Ecto neural progenitor cell (in vitro differentiated cells): ENCODE data around the gene ANKS3.

Experiments used
- DNase-seq: peaks from one replicate; pipeline ENCODE4 v3.0.0-alpha.2; 2018; ENCODE audit warnings: low spot score

ANKS3 gene

GRCh38 chr16:4695473-4696171 is 38.4 kb downstream of the ANKS3 start:
- DNase-seq = no peak

- DNase-seq = peak; percentile 49
Observed at GRCh38 chr16:4694642-4695451, 39.2 kb downstream of the ANKS3 start.

DNA sequence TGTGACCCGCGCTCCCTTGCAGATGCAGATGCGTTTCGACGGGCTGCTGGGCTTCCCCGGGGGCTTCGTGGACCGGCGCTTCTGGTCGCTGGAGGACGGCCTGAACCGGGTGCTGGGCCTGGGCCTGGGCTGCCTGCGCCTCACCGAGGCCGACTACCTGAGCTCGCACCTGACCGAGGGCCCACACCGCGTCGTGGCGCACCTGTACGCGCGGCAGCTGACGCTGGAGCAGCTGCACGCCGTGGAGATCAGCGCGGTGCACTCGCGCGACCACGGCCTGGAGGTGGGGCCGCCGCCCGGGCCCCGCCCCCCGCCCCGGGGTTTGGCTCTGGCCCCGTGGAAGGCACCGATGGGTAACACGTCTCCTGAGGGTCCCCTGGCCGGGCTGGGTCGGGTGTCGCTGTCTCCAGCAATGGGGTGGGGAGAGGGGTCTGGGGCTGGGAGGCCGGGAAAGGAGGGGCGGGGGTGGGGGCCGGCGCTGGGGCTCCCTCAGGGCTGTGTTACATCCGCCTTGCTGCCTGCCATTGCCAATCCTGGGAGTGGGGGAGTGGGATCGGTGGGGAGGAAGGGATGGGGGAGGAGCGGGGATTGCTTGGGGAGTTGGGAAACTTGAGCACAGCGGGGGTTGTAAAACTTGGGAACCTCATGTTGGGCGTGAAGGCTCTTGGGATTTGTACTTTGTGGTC is 40.0 kb downstream of the ANKS3 start:
- DNase-seq = no peak

GRCh38 chr16:4693296-4693955 is 40.6 kb downstream of the ANKS3 start, which contains the start of gene NUDT16L1:
TSS of gene NUDT16L1 (plus strand) at chr16:4693562. CDS start at chr16:4693727, 165 bp downstream.
- peak; percentile 98 for DNase-seq

GRCh38 chr16:4692460-4693295 is 41.4 kb downstream of the ANKS3 start:
- peak; percentile 47 for DNase-seq

- DNase-seq = no peak
Observed at GRCh38 chr16:4691666-4692412, 42.2 kb downstream of the ANKS3 start.

- peak; percentile 44 for DNase-seq
Observed at GRCh38 chr16:4690946-4691665, 43.0 kb downstream of the ANKS3 start.

DNA sequence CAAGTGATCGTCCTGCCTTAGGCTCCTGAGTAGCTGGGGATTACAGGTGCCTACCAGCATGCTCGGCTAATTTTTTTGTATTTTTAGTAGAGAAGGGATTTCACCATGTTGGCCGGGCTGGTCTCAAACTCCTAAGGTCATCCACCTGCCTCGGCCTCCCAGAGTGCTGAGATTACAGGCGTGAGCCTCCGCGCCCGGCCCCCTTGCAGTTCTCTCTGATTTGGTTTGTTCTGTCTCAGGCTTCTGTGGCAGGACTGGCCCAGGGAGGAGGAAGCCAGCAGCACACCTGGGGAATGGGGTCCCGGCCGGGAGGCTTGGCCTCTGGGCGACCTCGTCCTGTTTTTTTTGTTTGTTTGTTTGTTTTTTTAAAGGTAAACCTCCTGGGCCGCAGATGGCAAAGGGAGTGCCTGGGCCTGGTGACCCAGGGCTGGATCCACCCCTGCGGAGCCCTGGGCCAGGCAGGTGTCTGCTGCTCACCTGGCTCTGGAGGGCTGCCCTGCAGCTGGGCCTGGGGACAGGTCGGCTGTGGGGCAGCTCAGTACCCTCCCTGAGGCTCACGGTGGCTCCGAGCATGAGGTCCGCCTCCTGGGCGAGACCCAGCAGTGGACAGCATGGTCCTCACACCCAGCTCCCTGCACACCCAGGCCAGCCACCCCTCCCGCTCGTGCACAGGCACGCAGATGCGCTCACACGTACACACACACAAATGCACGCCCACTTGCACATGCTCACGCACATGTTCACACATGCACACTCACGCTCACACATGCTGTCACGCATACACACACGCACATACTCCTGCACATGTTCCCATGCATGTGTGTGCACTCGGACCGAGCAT is 44.0 kb downstream of the ANKS3 start:
- peak; percentile 39 for DNase-seq

DNA sequence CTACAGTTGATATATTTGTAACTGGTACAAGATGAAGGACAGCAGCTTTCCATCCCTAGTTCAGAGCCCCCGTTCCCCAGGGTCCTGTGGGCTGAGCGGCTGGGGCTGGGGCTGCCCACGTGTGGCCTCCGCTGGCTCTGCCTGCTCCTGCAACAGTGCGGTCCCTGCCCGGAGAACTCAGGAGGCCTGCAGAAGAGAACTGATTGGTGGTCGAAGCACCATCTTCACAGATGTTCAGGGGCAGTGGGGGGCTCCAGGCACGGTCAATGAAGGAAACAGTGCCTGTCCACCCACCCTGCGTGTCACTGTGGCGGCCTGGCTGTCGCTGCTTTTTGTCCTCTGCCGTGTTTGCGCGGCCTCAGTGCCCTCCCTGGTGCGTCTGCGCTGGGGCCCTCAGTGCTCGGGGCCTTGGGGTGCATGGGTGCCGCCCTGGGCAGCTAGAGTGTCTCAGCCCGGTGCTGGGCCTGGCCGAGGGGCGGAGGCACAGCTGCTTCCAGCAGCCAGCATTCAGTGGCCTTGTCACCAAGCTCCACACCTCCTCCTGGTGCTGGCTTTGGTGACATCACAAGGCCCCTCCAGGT is 44.9 kb downstream of the ANKS3 start:
- DNase-seq = no peak

- no peak for DNase-seq
Observed at GRCh38 chr16:4688674-4689045, 45.4 kb downstream of the ANKS3 start.

DNA sequence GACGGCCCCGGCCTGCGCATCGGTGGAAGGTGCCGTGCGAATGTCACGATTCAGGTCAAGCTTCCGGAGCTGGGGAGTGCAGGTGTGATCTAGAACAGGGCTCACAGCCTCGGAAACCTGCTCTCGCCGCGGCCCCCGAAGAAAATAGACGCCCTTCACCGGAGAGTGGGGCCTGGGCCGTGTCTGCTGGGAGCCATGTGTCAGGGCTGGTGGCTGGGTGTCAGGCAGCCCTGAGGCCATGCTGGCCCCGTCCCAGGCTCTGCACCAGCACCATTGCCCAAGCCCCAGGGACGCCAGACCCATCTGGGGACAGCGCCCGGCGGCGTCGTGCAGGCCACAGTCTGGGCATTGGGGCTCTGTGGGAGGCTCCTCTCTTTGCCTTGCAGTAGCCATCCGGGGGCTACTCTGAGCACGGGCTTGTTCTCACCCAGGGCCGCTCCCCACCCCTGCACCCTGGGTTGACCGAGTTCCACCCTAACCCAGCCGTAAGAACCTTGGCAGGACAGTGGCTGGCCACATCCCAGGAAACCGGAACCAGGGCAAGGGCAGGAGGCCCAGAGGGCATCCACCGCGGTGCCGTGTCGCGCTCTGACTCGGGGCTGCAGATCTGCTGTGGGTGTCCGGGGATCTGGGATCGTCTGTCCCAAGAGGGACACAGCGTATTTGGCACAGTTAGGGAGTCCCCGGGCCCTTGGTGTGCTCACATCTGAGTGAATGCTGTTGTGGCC is 46.0 kb downstream of the ANKS3 start:
- DNase-seq = no peak

GRCh38 chr16:4687416-4687815 is 46.7 kb downstream of the ANKS3 start:
- no peak for DNase-seq

DNA sequence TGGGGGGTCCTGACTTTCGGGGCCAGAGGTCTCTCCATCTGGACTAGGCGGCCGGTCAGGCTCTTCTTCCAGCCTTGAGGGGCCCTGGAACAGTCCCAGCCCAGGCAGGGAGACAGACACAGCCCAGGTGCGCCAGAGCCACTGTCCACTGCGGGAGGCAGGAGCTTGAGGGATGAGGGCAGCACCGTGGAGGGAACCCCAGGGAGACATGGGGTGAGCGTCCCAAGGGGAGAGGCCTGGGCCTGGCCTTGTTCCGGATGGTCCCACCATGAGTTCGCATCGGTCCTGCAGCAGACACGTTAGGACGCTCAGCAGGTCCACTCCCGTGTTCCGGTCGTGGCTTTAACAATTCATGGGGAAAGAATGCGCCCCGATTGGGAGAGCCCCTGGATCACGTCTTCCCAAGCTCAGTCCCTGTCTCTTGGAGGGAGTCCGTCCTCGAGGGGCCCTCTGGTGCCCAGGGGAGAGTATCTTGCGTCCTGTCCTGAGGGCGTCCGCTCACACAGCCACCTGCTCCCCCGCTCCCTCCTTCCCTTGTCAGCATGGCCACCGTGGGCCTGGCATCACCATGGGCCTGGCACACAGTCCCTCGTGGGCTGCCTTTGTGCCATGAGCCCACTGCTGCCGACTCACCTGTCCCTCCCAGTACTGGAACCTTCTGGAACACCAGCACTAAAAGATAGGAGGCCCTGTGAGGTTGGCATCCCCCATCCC is 47.4 kb downstream of the ANKS3 start:
- DNase-seq = no peak

- no peak for DNase-seq
Observed at GRCh38 chr16:4685776-4686496, 48.1 kb downstream of the ANKS3 start.

DNA sequence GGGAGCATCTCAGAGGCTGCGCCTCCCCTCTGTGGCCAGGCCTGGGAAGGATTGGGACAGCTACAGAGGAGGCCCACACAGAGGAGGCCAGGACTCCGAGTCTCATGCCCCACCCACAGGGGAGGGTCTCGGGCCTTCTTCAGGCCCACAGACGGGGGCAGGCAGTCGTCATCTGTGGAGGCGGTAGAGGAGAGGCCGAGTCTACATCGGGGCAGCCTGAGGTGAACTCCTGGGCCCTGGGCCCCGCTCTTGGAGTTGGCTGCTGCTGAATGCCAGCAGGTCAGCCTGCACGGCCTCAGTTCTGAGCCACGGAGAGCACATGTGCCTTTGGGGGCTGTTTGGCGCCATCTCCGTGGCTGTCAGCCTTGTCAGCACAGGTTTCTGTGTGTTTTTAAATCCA is 48.8 kb downstream of the ANKS3 start:
- no peak for DNase-seq

- no peak for DNase-seq
Observed at GRCh38 chr16:4684763-4685162, 49.3 kb downstream of the ANKS3 start.
